ENCODE data around the gene CSNK1G2.

CSNK1G2 gene

DNA sequence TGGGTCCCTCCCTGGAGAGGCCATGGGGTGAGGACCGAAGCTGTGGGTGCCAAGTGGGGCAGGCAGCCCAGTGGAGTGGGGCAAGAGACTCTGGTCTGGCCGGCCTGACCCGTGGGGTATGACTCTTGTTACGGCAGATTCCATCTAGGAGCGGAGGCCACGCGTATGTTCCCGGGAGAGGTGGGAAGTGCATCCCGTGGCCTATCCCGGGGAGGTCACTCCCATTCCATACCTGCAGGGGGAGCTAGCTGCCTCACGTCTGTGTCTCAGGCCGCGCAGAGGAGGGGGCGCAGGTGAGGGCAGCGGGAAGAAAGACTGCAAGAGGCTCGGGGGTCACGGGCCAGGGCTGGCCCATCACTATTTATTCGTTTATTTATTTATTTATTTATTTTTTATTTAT, 4.9 kb downstream of the CSNK1G2 start:
- Histone ChIP-seq H3K36me3 (ENCODE audit: control insufficient read depth in 1 of 2, insufficient read depth in 2 of 2, low read length in 2 of 2) (peaks cover 0 to 8% of the 10 kb centered on the region in 2 donors), H3K9me3 (ENCODE audit: control insufficient read depth in 1 of 2, low read length in 2 of 2) (no peaks in the 10 kb centered on the region), H3K4me1 (ENCODE audit: control insufficient read depth in 1 of 2, insufficient read depth in 2 of 2, low read length in 2 of 2) (peaks cover 10 to 32% of the 10 kb centered on the region in 2 donors), H3K4me3 (ENCODE audit: low read depth in 1 of 2, low read length in 2 of 2) (no peak overlapping the region), H3K27me3 (ENCODE audit: low read depth, low read length) (no peaks in the 10 kb centered on the region), H3K27ac (ENCODE audit: low read length) (no peak overlapping the region)

DNA sequence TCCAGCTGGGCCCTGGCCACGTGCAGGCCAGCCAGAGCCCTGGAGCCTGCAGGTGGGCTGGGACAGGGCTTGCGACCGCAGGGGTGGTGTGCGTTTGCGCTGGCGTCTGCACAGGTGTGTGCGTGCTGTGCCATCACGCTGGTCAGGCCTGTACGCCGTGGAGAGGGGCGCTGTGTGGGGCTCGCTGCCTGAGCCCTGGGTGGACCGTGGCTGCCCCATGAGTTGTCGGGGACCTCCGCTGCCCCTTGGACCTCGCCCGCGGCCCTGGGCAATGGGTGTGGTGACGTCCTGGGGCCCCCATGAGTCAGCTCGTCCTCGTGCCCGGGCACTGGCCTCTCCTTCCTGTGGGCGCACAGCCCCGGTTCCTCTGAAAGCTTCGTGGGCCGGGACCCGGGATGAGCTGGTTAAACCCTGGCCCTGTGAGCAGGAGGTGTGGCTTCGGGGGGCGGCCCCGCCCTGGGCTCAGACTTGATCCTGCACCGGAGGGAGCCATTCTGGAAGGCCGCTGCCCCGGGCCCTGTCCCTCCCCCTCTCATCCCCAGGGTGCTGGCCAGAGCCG, 6.8 kb downstream of the CSNK1G2 start:
- no peaks in the 10 kb centered on the region for H3K27me3 ChIP-seq (ENCODE audit: low read depth, low read length)
- H3K9me3 ChIP-seq (ENCODE audit: control insufficient read depth in 1 of 2, low read length in 2 of 2): no peaks in the 10 kb centered on the region
- H3K36me3 ChIP-seq (ENCODE audit: control insufficient read depth in 1 of 2, insufficient read depth in 2 of 2, low read length in 2 of 2): peaks cover 0 to 12% of the 10 kb centered on the region in 2 donors
- no peak overlapping the region for H3K4me3 ChIP-seq (ENCODE audit: low read depth in 1 of 2, low read length in 2 of 2)
- peaks cover 10 to 26% of the 10 kb centered on the region in 2 donors for H3K4me1 ChIP-seq (ENCODE audit: control insufficient read depth in 1 of 2, insufficient read depth in 2 of 2, low read length in 2 of 2)
- H3K27ac ChIP-seq (ENCODE audit: low read length): no peak overlapping the region

DNA sequence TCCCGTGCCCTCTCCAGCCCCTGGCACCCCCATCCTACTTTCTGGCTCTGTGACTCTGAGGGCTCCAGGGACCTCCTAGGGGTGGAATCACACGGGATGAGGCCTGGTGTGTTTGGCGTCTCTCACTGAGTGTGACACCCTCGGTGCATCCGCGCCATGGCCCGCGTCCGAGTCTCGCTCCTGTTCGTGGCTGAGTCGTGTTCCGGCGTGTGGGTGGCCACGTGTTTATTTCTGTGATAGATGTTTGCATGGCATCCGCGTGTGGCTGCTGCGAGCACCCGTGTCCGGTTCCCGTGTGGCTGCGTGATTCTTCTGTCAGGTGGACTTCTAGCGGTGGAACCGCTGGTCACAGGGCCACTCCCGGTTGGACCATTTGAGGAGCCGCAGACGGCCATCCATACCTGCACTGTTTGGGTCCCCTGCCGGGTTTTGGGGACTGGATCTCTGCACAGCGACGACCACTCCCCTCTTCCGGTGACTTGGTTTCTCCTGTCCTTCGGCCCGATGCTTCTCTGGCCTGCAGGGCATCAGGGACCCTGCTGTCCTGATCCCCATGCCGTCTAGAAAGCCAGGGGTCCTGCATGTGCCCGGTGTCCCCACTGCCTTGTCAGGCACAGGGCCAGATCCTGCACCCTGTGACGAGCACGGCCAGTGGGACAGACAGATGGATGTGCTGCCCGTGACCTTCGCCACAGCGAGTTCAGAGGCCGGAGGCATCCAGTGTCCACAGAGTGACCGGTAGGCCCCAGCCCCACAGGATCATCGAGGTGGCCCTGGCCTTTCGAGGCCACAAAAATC, 8.5 kb downstream of the CSNK1G2 start:
- Histone ChIP-seq H3K9me3 (ENCODE audit: control insufficient read depth in 1 of 2, low read length in 2 of 2) (no peaks in the 10 kb centered on the region), H3K4me3 (ENCODE audit: low read depth in 1 of 2, low read length in 2 of 2) (no peak overlapping the region), H3K4me1 (ENCODE audit: control insufficient read depth in 1 of 2, insufficient read depth in 2 of 2, low read length in 2 of 2) (peaks cover 0 to 8% of the 10 kb centered on the region in 2 donors), H3K27me3 (ENCODE audit: low read depth, low read length) (no peaks in the 10 kb centered on the region), H3K27ac (ENCODE audit: low read length) (no peak overlapping the region), H3K36me3 (ENCODE audit: control insufficient read depth in 1 of 2, insufficient read depth in 2 of 2, low read length in 2 of 2) (peaks cover 0 to 19% of the 10 kb centered on the region in 2 donors)

DNA sequence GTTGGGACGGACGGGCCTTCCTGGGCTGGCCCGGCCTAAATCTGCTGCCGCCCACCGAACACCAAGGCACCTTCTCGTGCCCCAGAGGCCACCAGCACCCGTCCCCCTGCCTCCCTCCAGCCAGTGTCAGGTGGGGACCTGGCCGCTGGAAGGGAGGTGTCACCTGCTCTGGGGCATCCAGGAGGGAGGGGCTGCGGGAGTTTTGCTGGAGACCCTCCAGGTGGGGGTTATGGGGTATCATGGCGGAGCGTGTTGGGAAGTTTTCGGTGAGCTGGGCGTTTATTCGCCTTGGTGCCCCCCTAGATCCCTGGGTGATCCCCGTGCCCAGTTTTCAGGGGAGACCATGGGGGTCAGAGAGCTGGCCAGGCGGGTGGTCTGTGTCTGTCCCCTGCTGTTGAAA, 9.7 kb downstream of the CSNK1G2 start:
- H3K27ac ChIP-seq (ENCODE audit: low read length): no peak overlapping the region
- H3K4me1 ChIP-seq (ENCODE audit: control insufficient read depth in 1 of 2, insufficient read depth in 2 of 2, low read length in 2 of 2): peaks cover 0 to 4% of the 10 kb centered on the region in 2 donors
- H3K4me3 ChIP-seq (ENCODE audit: low read depth in 1 of 2, low read length in 2 of 2): no peak overlapping the region
- H3K36me3 ChIP-seq (ENCODE audit: control insufficient read depth in 1 of 2, insufficient read depth in 2 of 2, low read length in 2 of 2): peaks cover 0 to 19% of the 10 kb centered on the region in 2 donors
- H3K9me3 ChIP-seq (ENCODE audit: control insufficient read depth in 1 of 2, low read length in 2 of 2): no peaks in the 10 kb centered on the region
- no peaks in the 10 kb centered on the region for H3K27me3 ChIP-seq (ENCODE audit: low read depth, low read length)

DNA sequence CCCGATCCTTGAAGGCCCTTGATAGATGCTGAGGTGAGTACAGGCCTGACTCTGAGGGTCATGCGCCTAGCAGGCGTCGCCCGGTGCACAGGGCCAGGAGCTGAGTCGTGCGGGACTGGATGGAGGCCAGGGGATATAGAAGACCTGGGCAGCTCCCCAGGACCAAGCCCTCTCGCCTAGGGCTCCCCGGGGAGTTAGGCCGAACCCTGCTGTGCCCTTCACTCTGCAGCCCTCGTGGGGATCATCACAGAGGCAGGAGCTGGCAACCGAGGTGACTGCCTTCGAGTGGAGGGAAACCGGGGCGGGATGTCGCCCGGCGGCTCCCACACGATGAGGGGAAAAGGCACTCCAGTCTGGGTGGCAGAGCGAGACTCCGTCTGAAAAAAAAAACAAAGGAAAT, 11.7 kb downstream of the CSNK1G2 start:
- no peaks in the 10 kb centered on the region for H3K27me3 ChIP-seq (ENCODE audit: low read depth, low read length)
- peaks cover 0 to 14% of the 10 kb centered on the region in 2 donors for H3K4me1 ChIP-seq (ENCODE audit: control insufficient read depth in 1 of 2, insufficient read depth in 2 of 2, low read length in 2 of 2)
- no peak overlapping the region for H3K27ac ChIP-seq (ENCODE audit: low read length)
- no peak overlapping the region for H3K4me3 ChIP-seq (ENCODE audit: low read depth in 1 of 2, low read length in 2 of 2)
- H3K36me3 ChIP-seq (ENCODE audit: control insufficient read depth in 1 of 2, insufficient read depth in 2 of 2, low read length in 2 of 2): peaks cover 0 to 19% of the 10 kb centered on the region in 2 donors
- no peaks in the 10 kb centered on the region for H3K9me3 ChIP-seq (ENCODE audit: control insufficient read depth in 1 of 2, low read length in 2 of 2)

DNA sequence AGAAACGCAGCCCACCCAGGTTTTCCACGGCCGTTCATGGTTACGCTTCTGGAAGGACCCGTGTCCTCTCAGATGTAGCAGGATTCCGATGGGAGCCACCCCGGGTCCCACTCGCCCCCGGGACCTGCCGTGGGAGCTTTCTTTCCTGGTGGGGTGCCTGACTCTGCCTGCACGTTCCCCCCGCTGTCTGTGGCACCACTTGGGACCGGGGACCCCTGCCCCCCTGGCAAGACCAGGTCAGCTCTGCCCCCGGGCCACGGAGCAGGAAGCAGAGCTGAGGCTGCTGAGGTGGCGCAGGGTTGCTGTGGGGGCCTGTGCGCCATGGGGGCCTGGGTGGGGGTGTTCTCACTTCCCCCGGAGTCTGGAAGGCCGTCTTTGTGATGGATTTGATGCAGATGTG, 12.1 kb downstream of the CSNK1G2 start:
- Histone ChIP-seq H3K9me3 (ENCODE audit: control insufficient read depth in 1 of 2, low read length in 2 of 2) (no peaks in the 10 kb centered on the region), H3K4me1 (ENCODE audit: control insufficient read depth in 1 of 2, insufficient read depth in 2 of 2, low read length in 2 of 2) (peaks cover 0 to 16% of the 10 kb centered on the region in 2 donors), H3K4me3 (ENCODE audit: low read depth in 1 of 2, low read length in 2 of 2) (no peak overlapping the region), H3K36me3 (ENCODE audit: control insufficient read depth in 1 of 2, insufficient read depth in 2 of 2, low read length in 2 of 2) (peaks cover 0 to 19% of the 10 kb centered on the region in 2 donors), H3K27ac (ENCODE audit: low read length) (no peak overlapping the region), H3K27me3 (ENCODE audit: low read depth, low read length) (no peaks in the 10 kb centered on the region)

DNA sequence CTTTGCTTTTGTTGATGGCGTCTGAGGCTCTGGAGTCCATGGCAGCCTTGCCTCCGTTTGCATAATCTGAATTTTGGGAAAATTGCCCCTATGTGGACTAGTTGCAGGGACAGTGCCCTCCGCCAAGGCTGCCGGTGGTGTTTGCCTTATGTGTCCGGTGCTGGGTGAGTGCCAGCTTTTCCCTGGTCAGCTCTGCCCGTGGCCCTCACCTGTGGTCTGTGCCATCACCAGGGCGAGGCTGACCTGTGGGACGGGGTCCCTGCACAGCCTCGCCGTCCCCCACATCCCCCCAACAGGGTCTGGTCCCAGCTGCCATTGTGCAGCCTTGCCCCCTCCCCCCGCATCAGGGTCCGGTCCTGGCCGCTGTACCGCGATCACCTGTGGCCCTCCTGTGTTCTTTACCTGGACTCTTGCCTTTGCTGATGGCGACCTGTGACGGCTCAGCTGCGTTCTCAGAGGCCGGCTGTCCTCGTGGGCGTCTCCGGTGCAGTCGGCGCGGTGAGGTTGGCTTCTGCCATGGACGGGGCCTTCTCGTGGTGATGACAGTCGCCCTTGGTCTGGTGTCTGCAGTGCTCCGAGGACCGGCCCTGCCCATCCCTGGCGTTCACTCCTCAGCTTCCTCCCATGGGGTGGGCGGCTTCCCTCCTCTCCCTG, 12.6 kb downstream of the CSNK1G2 start:
- Histone ChIP-seq H3K36me3 (ENCODE audit: control insufficient read depth in 1 of 2, insufficient read depth in 2 of 2, low read length in 2 of 2) (peaks cover 0 to 19% of the 10 kb centered on the region in 2 donors), H3K27me3 (ENCODE audit: low read depth, low read length) (no peaks in the 10 kb centered on the region), H3K9me3 (ENCODE audit: control insufficient read depth in 1 of 2, low read length in 2 of 2) (no peaks in the 10 kb centered on the region), H3K4me3 (ENCODE audit: low read depth in 1 of 2, low read length in 2 of 2) (no peak overlapping the region), H3K27ac (ENCODE audit: low read length) (no peak overlapping the region), H3K4me1 (ENCODE audit: control insufficient read depth in 1 of 2, insufficient read depth in 2 of 2, low read length in 2 of 2) (peaks cover 0 to 17% of the 10 kb centered on the region in 2 donors)

DNA sequence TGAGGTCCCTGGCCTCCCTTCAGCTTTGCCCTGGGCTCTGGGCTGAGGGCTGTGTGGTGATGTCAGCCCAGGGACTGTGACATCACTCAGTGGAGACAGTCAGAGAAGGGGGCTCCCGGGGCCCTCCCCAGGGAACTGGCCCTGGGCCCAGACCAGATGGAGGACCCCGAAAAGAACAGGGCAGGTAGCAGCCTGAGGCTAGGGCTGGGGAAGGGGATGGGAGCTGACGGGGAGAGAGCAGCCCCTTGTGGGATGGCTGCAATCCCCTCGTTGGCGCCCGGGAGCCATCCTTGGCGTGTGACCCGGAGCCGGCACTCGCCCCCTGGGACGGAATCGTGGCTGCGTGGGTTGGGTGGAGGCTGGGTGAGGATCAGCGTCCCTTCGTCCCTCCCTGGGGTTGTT, 13.6 kb downstream of the CSNK1G2 start:
- H3K9me3 ChIP-seq (ENCODE audit: control insufficient read depth in 1 of 2, low read length in 2 of 2): no peaks in the 10 kb centered on the region
- peaks cover 0 to 17% of the 10 kb centered on the region in 2 donors for H3K4me1 ChIP-seq (ENCODE audit: control insufficient read depth in 1 of 2, insufficient read depth in 2 of 2, low read length in 2 of 2)
- H3K27me3 ChIP-seq (ENCODE audit: low read depth, low read length): no peaks in the 10 kb centered on the region
- H3K36me3 ChIP-seq (ENCODE audit: control insufficient read depth in 1 of 2, insufficient read depth in 2 of 2, low read length in 2 of 2): peaks cover 0 to 19% of the 10 kb centered on the region in 2 donors
- no peak overlapping the region for H3K4me3 ChIP-seq (ENCODE audit: low read depth in 1 of 2, low read length in 2 of 2)
- no peak overlapping the region for H3K27ac ChIP-seq (ENCODE audit: low read length)

DNA sequence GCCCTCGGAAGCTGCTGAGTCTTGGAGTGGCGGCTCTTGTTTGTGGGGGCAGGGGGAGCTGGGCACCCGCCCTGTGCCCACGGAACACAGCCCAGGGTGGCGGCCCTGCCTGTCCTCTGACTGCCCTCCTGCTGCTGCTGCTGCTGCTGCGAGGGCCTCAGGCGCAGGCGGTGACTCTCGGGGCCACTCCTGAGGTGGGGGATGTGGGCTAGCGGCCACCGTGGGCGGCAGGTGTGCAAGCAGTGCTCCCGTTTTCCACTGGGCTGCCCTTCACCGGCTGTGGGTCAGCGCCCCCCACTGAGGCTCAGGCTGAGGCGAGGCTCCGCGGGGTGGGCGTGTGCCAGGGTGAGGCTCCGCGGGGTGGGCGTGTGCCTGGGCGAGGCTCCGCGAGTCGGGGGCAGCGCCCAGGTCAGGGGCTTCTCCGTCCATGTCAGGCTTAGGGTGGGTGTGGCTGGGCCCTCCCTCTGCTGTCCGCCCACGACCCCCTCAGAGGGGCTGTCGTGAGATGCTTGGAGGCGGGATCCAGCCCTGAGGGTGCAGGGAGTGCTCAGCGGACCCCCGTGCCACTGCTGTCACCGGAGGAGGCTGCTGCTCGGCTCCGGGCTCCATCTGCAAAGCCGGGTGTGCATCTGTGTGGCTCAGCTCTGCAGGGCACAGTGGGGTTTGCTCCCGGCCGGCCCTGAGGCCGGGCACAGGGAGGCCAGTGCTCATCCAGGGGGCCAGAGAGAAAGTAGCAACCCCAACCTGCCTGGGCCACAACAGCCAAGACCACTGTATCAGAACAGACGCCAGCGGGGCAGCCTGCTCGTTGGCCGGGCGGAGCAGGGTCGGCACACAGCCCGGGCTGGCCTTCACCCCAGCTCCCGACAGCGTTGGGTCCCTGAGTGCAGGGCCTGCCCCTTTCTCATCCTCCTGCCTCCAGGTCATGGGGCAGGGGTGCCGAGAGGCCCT, 14.5 kb downstream of the CSNK1G2 start:
- no peak overlapping the region for H3K27ac ChIP-seq (ENCODE audit: low read length)
- peaks cover 0 to 15% of the 10 kb centered on the region in 2 donors for H3K36me3 ChIP-seq (ENCODE audit: control insufficient read depth in 1 of 2, insufficient read depth in 2 of 2, low read length in 2 of 2)
- no peak overlapping the region for H3K4me3 ChIP-seq (ENCODE audit: low read depth in 1 of 2, low read length in 2 of 2)
- H3K4me1 ChIP-seq (ENCODE audit: control insufficient read depth in 1 of 2, insufficient read depth in 2 of 2, low read length in 2 of 2): peaks cover 0 to 17% of the 10 kb centered on the region in 2 donors
- no peaks in the 10 kb centered on the region for H3K27me3 ChIP-seq (ENCODE audit: low read depth, low read length)
- H3K9me3 ChIP-seq (ENCODE audit: control insufficient read depth in 1 of 2, low read length in 2 of 2): no peaks in the 10 kb centered on the region

DNA sequence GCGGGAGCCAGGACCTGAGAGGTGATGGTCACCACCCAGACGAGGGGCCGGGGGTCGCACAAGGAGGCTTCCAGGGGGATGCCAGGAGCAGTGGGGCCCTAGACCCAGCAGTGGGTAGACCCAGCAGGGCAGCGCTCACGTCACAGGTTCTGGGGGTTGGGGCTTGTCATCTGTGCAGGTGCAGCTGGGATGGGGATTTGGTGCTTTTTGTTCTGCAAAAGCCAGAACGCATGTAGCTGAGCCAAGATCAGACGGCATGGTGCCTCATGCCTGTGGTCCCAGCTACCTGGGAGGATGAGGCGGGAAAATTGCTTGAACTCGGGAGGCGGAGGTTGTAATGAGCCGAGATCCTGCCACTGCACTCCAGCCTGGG, 15.1 kb downstream of the CSNK1G2 start:
- Histone ChIP-seq H3K9me3 (ENCODE audit: control insufficient read depth in 1 of 2, low read length in 2 of 2) (no peaks in the 10 kb centered on the region), H3K4me1 (ENCODE audit: control insufficient read depth in 1 of 2, insufficient read depth in 2 of 2, low read length in 2 of 2) (peaks cover 0 to 17% of the 10 kb centered on the region in 2 donors), H3K27me3 (ENCODE audit: low read depth, low read length) (no peaks in the 10 kb centered on the region), H3K4me3 (ENCODE audit: low read depth in 1 of 2, low read length in 2 of 2) (no peak overlapping the region), H3K27ac (ENCODE audit: low read length) (no peak overlapping the region), H3K36me3 (ENCODE audit: control insufficient read depth in 1 of 2, insufficient read depth in 2 of 2, low read length in 2 of 2) (peaks cover 0 to 11% of the 10 kb centered on the region in 2 donors)

Data from muscle layer of duodenum (tissue), 2 donors.